Measurements from ENCODE around the gene AAMP.

AAMP gene

DNA sequence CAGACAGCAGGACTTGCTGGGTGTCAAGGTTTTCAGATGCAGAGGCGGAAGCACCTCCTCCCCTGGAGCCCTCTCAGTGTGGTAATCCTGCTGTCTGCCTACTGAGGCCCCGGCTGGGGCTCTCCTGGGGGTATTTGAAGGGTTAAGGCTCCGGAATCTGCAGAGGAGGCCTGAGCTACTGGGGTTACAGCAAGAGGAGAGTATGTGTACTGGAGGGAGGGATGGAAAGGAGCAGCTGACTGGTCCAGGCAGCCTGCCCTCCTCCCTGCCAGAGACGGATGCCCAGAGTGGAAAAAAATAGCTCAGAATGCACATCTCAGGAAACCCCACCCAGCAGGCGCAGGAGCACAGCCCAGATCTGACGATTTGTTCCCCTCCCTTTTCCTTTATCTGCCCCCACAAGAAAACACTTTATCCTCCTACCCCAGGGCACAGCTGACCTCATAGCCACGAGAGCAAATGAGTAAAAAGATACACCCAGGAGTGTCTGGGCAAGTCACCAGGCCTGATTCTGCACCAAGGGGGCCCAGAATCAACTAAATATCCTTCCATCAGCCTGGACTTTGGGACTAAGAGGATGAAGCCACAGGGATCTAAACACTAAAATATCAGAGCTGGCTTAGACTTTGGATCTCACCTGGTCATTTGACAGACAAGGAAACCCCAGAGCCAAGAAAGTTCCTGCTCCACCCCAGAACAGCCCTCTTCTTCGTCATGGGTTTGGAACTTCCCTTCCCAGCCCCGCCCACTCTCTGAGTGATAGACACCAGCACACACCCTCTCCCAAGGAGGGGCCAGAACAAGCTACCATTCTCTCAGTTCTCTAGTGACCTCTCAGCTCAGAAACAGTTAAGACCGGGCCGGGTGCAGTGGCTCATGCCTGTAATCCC, 16.9 kb upstream of the AAMP start:
- TF ChIP-seq, protein P1, sequence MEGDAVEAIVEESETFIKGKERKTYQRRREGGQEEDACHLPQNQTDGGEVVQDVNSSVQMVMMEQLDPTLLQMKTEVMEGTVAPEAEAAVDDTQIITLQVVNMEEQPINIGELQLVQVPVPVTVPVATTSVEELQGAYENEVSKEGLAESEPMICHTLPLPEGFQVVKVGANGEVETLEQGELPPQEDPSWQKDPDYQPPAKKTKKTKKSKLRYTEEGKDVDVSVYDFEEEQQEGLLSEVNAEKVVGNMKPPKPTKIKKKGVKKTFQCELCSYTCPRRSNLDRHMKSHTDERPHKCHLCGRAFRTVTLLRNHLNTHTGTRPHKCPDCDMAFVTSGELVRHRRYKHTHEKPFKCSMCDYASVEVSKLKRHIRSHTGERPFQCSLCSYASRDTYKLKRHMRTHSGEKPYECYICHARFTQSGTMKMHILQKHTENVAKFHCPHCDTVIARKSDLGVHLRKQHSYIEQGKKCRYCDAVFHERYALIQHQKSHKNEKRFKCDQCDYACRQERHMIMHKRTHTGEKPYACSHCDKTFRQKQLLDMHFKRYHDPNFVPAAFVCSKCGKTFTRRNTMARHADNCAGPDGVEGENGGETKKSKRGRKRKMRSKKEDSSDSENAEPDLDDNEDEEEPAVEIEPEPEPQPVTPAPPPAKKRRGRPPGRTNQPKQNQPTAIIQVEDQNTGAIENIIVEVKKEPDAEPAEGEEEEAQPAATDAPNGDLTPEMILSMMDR (IDR thresholded peaks at IDR 0.05; ENCODE audit: borderline replicate concordance, insufficient read depth, low read depth, low read length): no peak
- peak overlapping the region; percentile 6 for H3K4me3 ChIP-seq (ENCODE audit: low read depth, low read length)

DNA sequence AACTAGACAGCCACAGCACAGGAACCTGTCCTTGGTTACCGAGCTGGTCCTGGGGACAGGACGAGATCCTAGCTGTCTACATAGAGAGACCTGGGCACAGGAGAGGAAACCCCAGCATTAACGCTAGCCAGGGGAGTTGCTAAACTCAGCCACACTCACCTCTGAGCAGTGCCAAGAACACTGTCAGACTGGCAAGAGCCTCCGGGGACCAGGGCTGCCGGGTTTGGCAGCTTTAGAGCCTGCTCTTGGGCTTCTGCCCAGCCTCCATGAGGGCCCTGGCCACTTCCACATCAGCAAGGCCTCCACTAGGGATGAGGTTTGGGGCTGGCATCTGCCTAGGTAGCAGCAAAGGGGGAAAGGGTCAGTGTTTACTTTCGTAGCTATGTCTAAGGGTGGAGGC, 15.7 kb upstream of the AAMP start:
- no peak overlapping the region for H3K4me3 ChIP-seq (ENCODE audit: low read depth, low read length)
- TF ChIP-seq, protein P1 (IDR thresholded peaks at IDR 0.05; ENCODE audit: borderline replicate concordance, insufficient read depth, low read depth, low read length): no peak

DNA sequence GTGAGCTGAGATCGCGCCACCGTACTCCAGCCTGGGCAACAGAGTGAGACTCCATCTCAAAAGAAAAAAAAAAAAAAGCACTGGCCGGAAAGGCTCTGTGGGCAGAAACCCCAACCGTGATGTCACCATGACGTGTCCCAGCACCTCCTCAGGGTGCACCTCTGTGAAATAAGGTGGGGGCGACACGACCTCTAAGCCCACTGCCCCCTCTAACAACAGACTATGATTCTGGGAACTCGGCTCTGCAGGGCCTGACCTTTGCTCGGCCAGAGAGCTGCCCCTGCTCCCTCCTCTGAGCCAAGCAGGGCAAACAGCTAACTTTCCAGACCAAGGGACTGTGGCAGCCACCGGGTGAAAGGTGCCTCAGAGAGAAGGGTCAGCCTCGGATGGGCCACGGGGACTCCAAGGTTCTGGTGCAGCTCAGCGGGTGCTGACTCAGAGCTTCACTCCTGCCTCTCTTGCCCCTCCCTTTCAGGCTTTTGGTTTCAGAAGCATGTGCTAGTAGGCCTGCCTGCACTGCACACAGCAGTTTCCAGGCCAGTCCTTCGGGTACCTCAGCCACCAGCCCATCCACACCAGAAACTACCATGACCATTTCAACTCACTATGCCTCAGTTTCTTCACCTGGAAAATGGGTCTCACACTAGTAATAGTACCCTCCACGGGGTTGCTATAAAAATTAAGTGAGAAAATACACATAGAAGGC, 14.3 kb upstream of the AAMP start:
- no peak overlapping the region for H3K4me3 ChIP-seq (ENCODE audit: low read depth, low read length)
- TF ChIP-seq, protein P1 (IDR thresholded peaks at IDR 0.05; ENCODE audit: borderline replicate concordance, insufficient read depth, low read depth, low read length): no peak

DNA sequence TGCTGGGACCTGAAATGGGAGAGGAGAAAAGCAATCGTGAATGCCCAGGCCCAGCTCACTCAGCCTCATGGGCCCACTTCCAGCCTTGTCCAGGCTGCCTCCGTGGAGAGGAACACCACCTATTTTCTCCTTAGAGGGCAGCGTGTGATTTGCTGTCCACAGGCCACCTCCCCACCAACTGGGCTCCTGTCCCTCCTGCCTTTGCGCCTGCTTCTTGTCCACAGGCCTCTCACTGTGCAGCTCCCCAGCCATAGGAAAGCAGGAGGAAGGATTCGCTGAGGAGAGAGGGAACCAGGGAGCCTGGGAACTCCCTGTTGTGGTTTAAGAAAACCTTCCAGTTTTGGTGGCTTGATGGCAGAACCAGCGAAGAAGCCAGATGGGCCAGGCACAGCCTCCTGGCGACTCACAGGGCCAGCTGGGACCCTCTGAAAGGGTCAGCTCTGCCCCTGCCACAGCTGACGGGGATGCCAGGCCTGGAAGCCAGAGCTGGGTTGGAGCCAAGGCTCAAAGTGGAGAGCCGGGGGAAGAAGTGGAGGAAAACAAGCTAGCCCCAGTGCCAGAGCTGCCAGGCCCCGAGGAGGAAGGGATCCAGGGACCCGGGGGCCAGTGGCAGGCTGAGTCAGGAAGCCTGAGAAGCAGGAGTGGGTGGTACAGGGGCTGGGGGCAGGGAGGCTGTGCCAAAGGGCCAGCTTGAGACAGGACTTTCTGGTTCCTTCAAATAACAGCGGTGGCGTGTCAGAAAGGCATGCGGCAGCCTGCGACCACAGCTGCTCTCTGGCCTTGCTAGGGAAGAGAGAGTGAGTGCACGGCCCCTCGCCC, 12.4 kb upstream of the AAMP start:
- H3K4me3 ChIP-seq (ENCODE audit: low read depth, low read length): no peak overlapping the region
- TF ChIP-seq, protein P1 (IDR thresholded peaks at IDR 0.05; ENCODE audit: borderline replicate concordance, insufficient read depth, low read depth, low read length): no peak

DNA sequence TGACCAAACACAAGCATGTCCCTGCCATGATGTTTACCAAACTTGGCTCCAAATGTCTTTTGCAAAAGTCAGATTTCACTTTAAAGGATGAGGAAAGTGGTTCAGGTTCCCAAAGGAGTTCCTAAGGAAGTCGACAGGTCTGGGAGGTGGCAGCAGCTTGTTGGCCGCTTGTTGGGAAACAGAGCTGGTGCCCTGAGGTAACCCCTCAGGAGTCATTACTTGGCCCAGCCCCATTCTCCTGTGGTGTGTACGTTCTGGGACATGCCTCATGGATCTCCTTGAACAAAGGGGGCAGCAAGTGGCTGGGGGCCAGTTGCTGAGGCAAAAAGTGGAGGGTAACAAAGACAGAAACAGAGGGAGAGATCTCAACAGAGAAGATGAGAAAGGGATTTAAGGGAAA, 11.5 kb upstream of the AAMP start:
- H3K4me3 ChIP-seq (ENCODE audit: low read depth, low read length): no peak overlapping the region
- TF ChIP-seq, protein P1 (IDR thresholded peaks at IDR 0.05; ENCODE audit: borderline replicate concordance, insufficient read depth, low read depth, low read length): no peak

DNA sequence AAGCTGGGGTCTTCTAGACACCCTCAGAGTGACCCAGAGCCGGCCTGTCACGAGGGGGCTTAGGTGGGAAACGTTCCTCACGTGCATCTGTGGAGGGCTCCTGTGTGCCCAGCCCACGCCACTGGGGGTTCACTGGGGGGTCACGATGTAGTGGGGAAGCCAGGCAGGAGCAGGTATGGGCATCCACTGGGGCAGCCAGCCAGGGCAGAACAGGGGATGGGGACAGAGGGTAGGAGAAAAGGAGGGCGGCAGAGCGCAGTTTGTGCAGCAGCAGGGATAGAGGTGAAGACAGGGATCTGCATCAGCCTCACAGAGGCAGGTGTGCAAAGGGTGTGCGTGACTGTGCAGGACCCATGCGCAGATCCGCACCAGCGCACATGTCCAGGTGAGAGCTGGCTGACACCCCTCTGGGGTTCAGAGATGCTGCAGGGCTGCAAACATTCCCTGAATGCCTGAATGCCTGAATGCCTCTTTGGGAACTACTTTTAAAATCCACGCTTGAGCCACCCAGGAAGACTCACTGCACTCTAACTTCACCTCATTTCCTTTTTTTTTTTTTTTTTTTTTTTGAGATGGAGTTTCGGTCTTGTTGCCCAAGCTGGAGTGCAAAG, 10.4 kb upstream of the AAMP start:
- no peak overlapping the region for H3K4me3 ChIP-seq (ENCODE audit: low read depth, low read length)
- TF ChIP-seq, protein P1 (IDR thresholded peaks at IDR 0.05; ENCODE audit: borderline replicate concordance, insufficient read depth, low read depth, low read length): no peak
